GM12878 (cell line): ENCODE data around the gene CAMK2G. TPM values are rescaled to one million over a fixed set of nuclear protein-coding genes. Genes with fewer than 3 reads are reported as not detected.
"Not testable (repeated sequence)": the region's sequence is repeated elsewhere in the genome, so short reads cannot be mapped to it uniquely, and the experiment has no call there.

Experiments used
- ATAC-seq: fragments of 200-7000 bp; cut with Tn5 transposase; 3 replicates; pipeline ENCODE4 v1.9.1; 2020; ENCODE audit warnings: mild to moderate bottlenecking, moderate library complexity
- BruUV-seq: library from RNA; stranded (reverse); fragments of 400-500 nt; replicated peaks from 2 replicates; lab custom pipeline; 2021; lab: Mats Ljungman, UMichigan
- CTCF ChIA-PET: fragments of 300-600 bp; sonication (Branson Sonifier 250); formaldehyde crosslinking; extraction: SDS; loops from one replicate; lab custom pipeline; 2021; ENCODE audit warnings: inconsistent platforms; lab: Yijun Ruan, JAX
- POLR2A ChIA-PET: fragments of 350-600 bp; formaldehyde crosslinking; extraction: SDS; loops from one replicate; lab custom pipeline; 2021; ENCODE audit warnings: inconsistent platforms; lab: Charles Lee
- RAD21 ChIA-PET: fragments of 300-600 bp; sonication (Branson Sonifier 250); formaldehyde crosslinking; loops from one replicate; lab custom pipeline; 2023; ENCODE audit warnings: antibody characterized with exemption; ENCODE audit not compliant: unreplicated experiment; lab: Charles Lee
- SMC1A ChIA-PET: fragments of 300-600 bp; sonication (Branson Sonifier 250); formaldehyde crosslinking; loops from one replicate; lab custom pipeline; 2023; ENCODE audit not compliant: unreplicated experiment, uncharacterized antibody; lab: Charles Lee
- DNase-seq: peaks from one replicate; pipeline ENCODE4 v3.0.0-alpha.2; 2011; ENCODE audit warnings: low read depth, low spot score
- FAIRE-seq: peaks from 3 replicates; lab custom pipeline; 2011; peaks lifted over from hg19 to GRCh38; lab: Jason Lieb, UNC
- H2AFZ ChIP-seq: 2 replicates; pipeline ENCODE4 v1.6.0; 2011; ENCODE audit warnings: low read depth, low read length, control low read depth; ENCODE audit not compliant: control insufficient read depth
- H3K27ac ChIP-seq: 2 replicates; pipeline ENCODE4 v1.5.1; 2011; ENCODE audit warnings: control low read depth; ENCODE audit not compliant: control insufficient read depth, insufficient read depth
- H3K27me3 ChIP-seq, 2 experiments: replicated peaks in 1 of 2; 2 replicates each; pipeline versions ENCODE4 v1.6.0 to v1.6.1; 2011; ENCODE audit warnings: low read length in 1 of 2; ENCODE audit not compliant: control insufficient read depth in 2 of 2, insufficient read depth in 2 of 2
- H3K36me3 ChIP-seq, 2 experiments: 2 replicates each; pipeline ENCODE4 v1.5.1; 2011; ENCODE audit warnings: low read length in 1 of 2; ENCODE audit not compliant: control insufficient read depth in 2 of 2, insufficient read depth in 2 of 2
- H3K4me1 ChIP-seq: 2 replicates; pipeline ENCODE4 v1.6.1; 2011; ENCODE audit warnings: mild to moderate bottlenecking, low read length, moderate library complexity, mixed read lengths; ENCODE audit not compliant: control insufficient read depth, insufficient read depth
- H3K4me2 ChIP-seq: 2 replicates; pipeline ENCODE4 v1.6.0; 2011; ENCODE audit warnings: control low read depth; ENCODE audit not compliant: control insufficient read depth, insufficient read depth
- H3K4me3 ChIP-seq: fragments of 200-600 bp; sonication (generic); 2 replicates; pipeline ENCODE4 v1.5.1; 2016
- H3K79me2 ChIP-seq: 2 replicates; pipeline ENCODE4 v1.6.0; 2011; ENCODE audit warnings: low read length; ENCODE audit not compliant: control insufficient read depth, insufficient read depth
- H3K9ac ChIP-seq: 2 replicates; pipeline ENCODE4 v1.8.0; 2011; ENCODE audit warnings: low read length, control low read depth, mixed read lengths; ENCODE audit not compliant: control insufficient read depth, insufficient read depth
- H3K9me3 ChIP-seq: replicated peaks from 3 replicates; pipeline ENCODE4 v1.5.1; 2011; ENCODE audit warnings: mild to moderate bottlenecking, low read length; ENCODE audit not compliant: control insufficient read depth, insufficient read depth
- H4K20me1 ChIP-seq: 2 replicates; pipeline ENCODE4 v1.6.0; 2011; ENCODE audit not compliant: control insufficient read depth, insufficient read depth
- CBX3 ChIP-seq: fragments of 200-600 bp; sonication (generic); IDR thresholded peaks from 2 replicates; pipeline ENCODE4 v1.6.1; 2016; ENCODE audit warnings: low read depth, borderline replicate concordance
- EED ChIP-seq: sonication (generic); IDR thresholded peaks from 2 replicates; pipeline ENCODE4 v1.6.1; 2016; ENCODE audit warnings: antibody characterized with exemption, low read depth
- IRF4 ChIP-seq: IDR thresholded peaks from 2 replicates; pipeline ENCODE4 v1.6.1; 2011; ENCODE audit warnings: low read depth, low read length
- JUNB ChIP-seq: IDR thresholded peaks from 2 replicates; pipeline ENCODE4 v1.6.1; 2016; ENCODE audit warnings: antibody characterized with exemption, mild to moderate bottlenecking
- MEF2A ChIP-seq: IDR thresholded peaks from 2 replicates; pipeline ENCODE4 v1.6.1; 2011; ENCODE audit warnings: low read depth, mild to moderate bottlenecking, low read length, moderate library complexity; ENCODE audit not compliant: insufficient read depth
- NBN ChIP-seq: fragments of 450-650 bp; IDR thresholded peaks from 2 replicates; pipeline ENCODE4 v1.6.1; 2016
- POLR2AphosphoS5 ChIP-seq: IDR thresholded peaks from 2 replicates; pipeline ENCODE4 v1.6.1; 2011; ENCODE audit warnings: mild to moderate bottlenecking, low read length, inconsistent platforms
- RUNX3 ChIP-seq: IDR thresholded peaks from 2 replicates; pipeline ENCODE4 v1.6.1; 2012; ENCODE audit warnings: low read length, inconsistent platforms
- WGBS: methylation state at CpG from one replicate; pipeline ENCODE4 v1.1.6; 2016; ENCODE audit warnings: low lambda C conversion rate; ENCODE audit not compliant: insufficient replicate concordance, insufficient coverage; ENCODE audit errors: missing lambda C conversion rate; 5-methylcytosine and 5-hydroxymethylcytosine counted together
- in situ Hi-C: fragments of 300-500 bp; cut with MboI; formaldehyde crosslinking; loops from 9 replicates; pipeline ENCODE4 v1.14.3; 2018; ENCODE audit warnings: mixed read lengths
- intact Hi-C: fragments of 100-400 bp; cut with micrococcal nuclease; formaldehyde crosslinking; loops from one replicate; pipeline ENCODE4 v1.14.2; 2022; ENCODE audit not compliant: unreplicated experiment
- polyA plus RNA-seq, 11 experiments: library from polyadenylated mRNA; depleted of rRNA in 4 of 11; unstranded in 6 of 11; stranded (reverse) in 5 of 11; fragments of >200 nt; fragmentation: Nextera tagmentation in 4 of 11; fragmentation: Illumina TruSeq in 1 of 11; extraction: Ambion mirVana in 4 of 11; extraction: Trizol in 1 of 11; gene quantifications; 1 replicate in 1 of 11; 2 replicates in 10 of 11; pipeline versions ENCODE4 v1.2.1 to v1.2.3, GENCODE V29; 2011 to 2016; ENCODE audit warnings: inconsistent platforms in 2 of 11, missing spikeins in 2 of 11, low read depth in 1 of 11
- total RNA-seq, 4 experiments: library from RNA; depleted of rRNA in 3 of 4; stranded (reverse); fragments of >200 nt in 3 of 4; fragmentation: Illumina TruSeq in 1 of 4; extraction: Trizol in 1 of 4; gene quantifications; 2 replicates each; pipeline versions ENCODE4 v1.2.1 to v1.2.3, GENCODE V29; 2013 to 2021

CAMK2G gene
- total and polyA plus RNA-seq, 10 of the 15 experiments (the other 5 are each of a cell fraction or from before 2014, with no cell fraction given) = 5.5 to 24.3 (median 16.9) TPM

GRCh38 chr10:73795491-73795890, 78.9 kb downstream of the CAMK2G start:
- ChIA-PET CTCF (interaction anchor here (1.6 kb wide), 1 partner anchor 85 kb away, joined by 3 read pairs; no protein-coding TSS in a partner anchor), RAD21 (interaction anchor here (0.7 kb wide), 1 partner anchor 12 kb away, joined by 4 read pairs; no protein-coding TSS in a partner anchor), SMC1A (interaction anchor here (0.6 to 1.3 kb wide), 2 partner anchors 12 to 594 kb away, joined by 3 read pairs; no protein-coding TSS in a partner anchor), POLR2A (interaction anchor here (1.6 kb wide), 1 partner anchor 16 kb away, joined by 4 read pairs; no protein-coding TSS in a partner anchor)
- H3K4me2 ChIP-seq, in situ Hi-C loops, ATAC-seq, H3K27me3 ChIP-seq, intact Hi-C loops, H3K9ac ChIP-seq, FAIRE-seq, DNase-seq, H3K4me3 ChIP-seq, BruUV-seq, H3K79me2 ChIP-seq, H3K4me1 ChIP-seq: not testable (repeated sequence)
- 92% methylated on average over 10 of the region's 10 CpGs for WGBS
- peaks cover 13 to 32% of the 10 kb centered on the region in 2 experiments for H3K36me3 ChIP-seq
- TF ChIP-seq POLR2AphosphoS5 = 0 out of 2 replicates have a peak, but pooled peaks have one; percentile 4
- TF ChIP-seq, all 136 proteins: peak for 1; not testable (repeated sequence) for 135
- not testable (repeated sequence) for H4K20me1 ChIP-seq, H3K9me3 ChIP-seq, H3K27ac ChIP-seq, H2AFZ ChIP-seq

GRCh38 chr10:73793456-73793855, 80.9 kb downstream of the CAMK2G start:
- POLR2A ChIA-PET = interaction anchor here (1.5 kb wide), 1 partner anchor 20 kb away, joined by 3 read pairs; no protein-coding TSS in a partner anchor
- in situ Hi-C loops (no loop called here), intact Hi-C loops (no loop called here)
- Histone ChIP-seq H4K20me1 (peaks cover 1% of the 10 kb centered on the region; the same call in 1 of the 2 replicates), H3K27ac (no peak overlapping the region), H3K79me2 (peaks cover 1% of the 10 kb centered on the region; the same call in 1 of the 2 replicates), H3K4me3 (no peak overlapping the region), H3K9ac (no peak overlapping the region), H3K36me3 (peaks cover 18 to 25% of the 10 kb centered on the region in 2 experiments), H3K4me2 (no peak overlapping the region), H2AFZ (no peak overlapping the region), H3K4me1 (no peaks in the 10 kb centered on the region), H3K9me3 (no peaks in the 10 kb centered on the region), H3K27me3 (no peaks in the 10 kb centered on the region)
- no TSS peak for BruUV-seq
- no peak for TF ChIP-seq EED
- no peak for TF ChIP-seq RUNX3
- TF ChIP-seq IRF4 = no peak
- TF ChIP-seq MEF2A = no peak
- TF ChIP-seq NBN = no peak
- TF ChIP-seq CBX3 = no peak
- TF ChIP-seq JUNB = no peak
- RAD21 ChIA-PET = no interaction called here
- CTCF ChIA-PET = no interaction called here
- 83% methylated on average over 5 of the region's 5 CpGs for whole genome bisulfite sequencing
- DNase-seq = no peak
- SMC1A ChIA-PET = interaction anchor here (0.8 kb wide), 1 partner anchor 10 kb away, joined by 3 read pairs; no protein-coding TSS in a partner anchor
- no peak for ATAC-seq
- no peak for FAIRE-seq
